Measurements from ENCODE around the gene ATG5.

- TF ChIP-seq PPARA (CRISPR knock-in tag; IDR thresholded peaks at IDR 0.05; ENCODE audit: borderline replicate concordance), result no peak
- TF ChIP-seq ARNTL (CRISPR knock-in tag; IDR thresholded peaks at IDR 0.05; ENCODE audit: borderline replicate concordance, low read depth), result no peak
- no peak for TF ChIP-seq CSRNP3 (CRISPR knock-in tag; IDR thresholded peaks at IDR 0.05)
- TF ChIP-seq ZC3H10 (CRISPR knock-in tag; IDR thresholded peaks at IDR 0.05), result no peak
- TF ChIP-seq RARB (CRISPR knock-in tag; IDR thresholded peaks at IDR 0.05), result no peak
- no peak for TF ChIP-seq BACH2 (CRISPR knock-in tag; IDR thresholded peaks at IDR 0.05; ENCODE audit: borderline replicate concordance)
- no peak for TF ChIP-seq ISL1 (CRISPR knock-in tag; IDR thresholded peaks at IDR 0.05)
- TF ChIP-seq CSDC2 (CRISPR knock-in tag; IDR thresholded peaks at IDR 0.05), result no peak
- no peak for TF ChIP-seq ESRRG (CRISPR knock-in tag; IDR thresholded peaks at IDR 0.05)
- TF ChIP-seq PATZ1 (CRISPR knock-in tag; IDR thresholded peaks at IDR 0.05; ENCODE audit: borderline replicate concordance), result no peak
Measured at GRCh38 chr6:106237286-106237685, 88.3 kb downstream of the ATG5 start.

All from SK-N-SH treated with all-trans-retinoic acid at 6 μM for 48 hours (cell line).